ENCODE results near the gene SERPINE3.

SERPINE3 gene

GRCh38 chr13:51347099-51347498, 7.6 kb downstream of the SERPINE3 start:
- in situ Hi-C loops (cut with MboI; ENCODE audit: low sequenced_read_pairs, unreplicated experiment): no loop called here
- no peak for DNase-seq (ENCODE audit: low spot score)
- TF ChIP-seq CTCF (IDR thresholded peaks at IDR 0.05; ENCODE audit: borderline replicate concordance, control extremely low read depth, extremely low read depth, insufficient read depth, missing control alignments): no peak

- DNase-seq (ENCODE audit: low spot score): no peak
- in situ Hi-C loops (cut with MboI; ENCODE audit: low sequenced_read_pairs, unreplicated experiment): no loop called here
- TF ChIP-seq CTCF (IDR thresholded peaks at IDR 0.05; ENCODE audit: borderline replicate concordance, control extremely low read depth, extremely low read depth, insufficient read depth, missing control alignments): no peak
Observed at GRCh38 chr13:51348069-51348967, 8.8 kb downstream of the SERPINE3 start.

GRCh38 chr13:51349016-51349415, 9.5 kb downstream of the SERPINE3 start:
- no peak for TF ChIP-seq CTCF (IDR thresholded peaks at IDR 0.05; ENCODE audit: borderline replicate concordance, control extremely low read depth, extremely low read depth, insufficient read depth, missing control alignments)
- in situ Hi-C loops (cut with MboI; ENCODE audit: low sequenced_read_pairs, unreplicated experiment): no loop called here
- no peak for DNase-seq (ENCODE audit: low spot score)

- DNase-seq (ENCODE audit: low spot score): no peak
- in situ Hi-C loops (cut with MboI; ENCODE audit: low sequenced_read_pairs, unreplicated experiment): no loop called here
- TF ChIP-seq CTCF (IDR thresholded peaks at IDR 0.05; ENCODE audit: borderline replicate concordance, control extremely low read depth, extremely low read depth, insufficient read depth, missing control alignments): no peak
Observed at GRCh38 chr13:51355217-51355616, 15.7 kb downstream of the SERPINE3 start.

- no peak for TF ChIP-seq CTCF (IDR thresholded peaks at IDR 0.05; ENCODE audit: borderline replicate concordance, control extremely low read depth, extremely low read depth, insufficient read depth, missing control alignments)
- DNase-seq (ENCODE audit: low spot score): no peak
- in situ Hi-C loops (cut with MboI; ENCODE audit: low sequenced_read_pairs, unreplicated experiment): no loop called here
Observed at GRCh38 chr13:51357928-51358595, 18.6 kb downstream of the SERPINE3 start.

- no peak for DNase-seq (ENCODE audit: low spot score)
- no peak for TF ChIP-seq CTCF (IDR thresholded peaks at IDR 0.05; ENCODE audit: borderline replicate concordance, control extremely low read depth, extremely low read depth, insufficient read depth, missing control alignments)
- in situ Hi-C loops (cut with MboI; ENCODE audit: low sequenced_read_pairs, unreplicated experiment): no loop called here
Observed at GRCh38 chr13:51359352-51359751, 19.9 kb downstream of the SERPINE3 start.
